GM12865 (cell line): ENCODE measurements around the gene EVA1B.

Experiments
- DNase-seq: peaks from one replicate; pipeline ENCODE4 v3.0.0; 2010; ENCODE audit warnings: low read depth
- H3K4me3 ChIP-seq: 2 replicates; pipeline ENCODE4 v1.5.1; 2011; ENCODE audit warnings: mild to moderate bottlenecking, low read depth, low read length, control low read depth
- TF ChIP-seq, protein P1 (sequence below): IDR thresholded peaks from 2 replicates; pipeline ENCODE4 v1.5.1; 2011; ENCODE audit warnings: low read length, control low read depth, low read depth, inconsistent platforms; ENCODE audit not compliant: insufficient read depth; ENCODE audit errors: missing control alignments

The EVA1B gene

DNA sequence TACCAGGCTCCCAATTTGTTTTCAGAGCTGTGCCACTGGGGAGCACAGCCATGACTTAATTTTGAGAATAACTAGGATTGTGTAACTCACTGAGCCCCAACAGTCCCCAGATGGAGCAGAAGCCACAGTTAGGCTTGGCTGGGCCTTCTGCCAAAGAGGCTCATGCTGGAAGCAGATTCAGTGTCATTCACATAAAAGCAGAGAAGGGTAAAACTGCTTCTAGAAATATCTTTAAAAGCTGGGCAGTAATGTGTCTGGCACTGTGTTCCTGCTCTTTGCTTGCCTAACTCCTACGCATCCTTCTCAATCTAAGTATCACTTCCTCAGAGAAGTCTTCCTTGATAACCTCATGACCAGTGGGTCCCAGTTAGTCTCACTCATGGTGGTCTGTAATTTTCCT lies 41.9 kb upstream of the EVA1B start:
- H3K4me3 ChIP-seq = no peak overlapping the region
- no peak for DNase-seq
- TF ChIP-seq, protein P1, sequence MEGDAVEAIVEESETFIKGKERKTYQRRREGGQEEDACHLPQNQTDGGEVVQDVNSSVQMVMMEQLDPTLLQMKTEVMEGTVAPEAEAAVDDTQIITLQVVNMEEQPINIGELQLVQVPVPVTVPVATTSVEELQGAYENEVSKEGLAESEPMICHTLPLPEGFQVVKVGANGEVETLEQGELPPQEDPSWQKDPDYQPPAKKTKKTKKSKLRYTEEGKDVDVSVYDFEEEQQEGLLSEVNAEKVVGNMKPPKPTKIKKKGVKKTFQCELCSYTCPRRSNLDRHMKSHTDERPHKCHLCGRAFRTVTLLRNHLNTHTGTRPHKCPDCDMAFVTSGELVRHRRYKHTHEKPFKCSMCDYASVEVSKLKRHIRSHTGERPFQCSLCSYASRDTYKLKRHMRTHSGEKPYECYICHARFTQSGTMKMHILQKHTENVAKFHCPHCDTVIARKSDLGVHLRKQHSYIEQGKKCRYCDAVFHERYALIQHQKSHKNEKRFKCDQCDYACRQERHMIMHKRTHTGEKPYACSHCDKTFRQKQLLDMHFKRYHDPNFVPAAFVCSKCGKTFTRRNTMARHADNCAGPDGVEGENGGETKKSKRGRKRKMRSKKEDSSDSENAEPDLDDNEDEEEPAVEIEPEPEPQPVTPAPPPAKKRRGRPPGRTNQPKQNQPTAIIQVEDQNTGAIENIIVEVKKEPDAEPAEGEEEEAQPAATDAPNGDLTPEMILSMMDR = no peak

DNA sequence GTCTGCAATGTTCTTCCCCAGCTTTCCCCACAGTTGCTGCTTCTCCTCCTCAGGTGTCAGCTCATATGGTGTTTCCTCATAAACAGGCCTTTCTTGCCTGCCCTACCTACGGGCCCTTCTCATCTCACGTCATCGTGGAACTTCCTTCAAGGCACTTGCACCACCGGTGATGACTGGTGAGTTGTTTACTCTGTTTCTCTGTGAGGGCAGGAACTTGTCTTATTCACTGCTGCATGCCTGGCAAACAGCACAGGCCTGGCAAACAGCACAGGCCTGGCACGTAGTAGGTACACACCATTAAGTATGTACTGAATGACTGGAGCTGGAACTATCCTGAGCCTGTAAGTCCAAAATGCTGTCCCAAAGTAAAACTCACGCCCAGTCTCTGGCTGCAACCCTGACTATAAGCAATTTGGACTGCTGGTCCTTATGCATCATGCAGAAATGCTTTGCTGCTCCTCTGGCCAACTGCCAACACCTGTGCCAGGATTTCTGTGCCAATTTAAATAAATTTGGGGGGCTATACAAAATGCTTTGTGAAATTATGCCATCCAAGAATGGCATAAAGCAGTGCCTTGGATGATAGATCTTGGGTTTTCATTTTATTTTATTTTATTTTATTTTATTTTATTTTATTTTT lies 36.6 kb upstream of the EVA1B start:
- TF ChIP-seq, protein P1 = no peak
- H3K4me3 ChIP-seq = no peak overlapping the region
- DNase-seq = no peak

DNA sequence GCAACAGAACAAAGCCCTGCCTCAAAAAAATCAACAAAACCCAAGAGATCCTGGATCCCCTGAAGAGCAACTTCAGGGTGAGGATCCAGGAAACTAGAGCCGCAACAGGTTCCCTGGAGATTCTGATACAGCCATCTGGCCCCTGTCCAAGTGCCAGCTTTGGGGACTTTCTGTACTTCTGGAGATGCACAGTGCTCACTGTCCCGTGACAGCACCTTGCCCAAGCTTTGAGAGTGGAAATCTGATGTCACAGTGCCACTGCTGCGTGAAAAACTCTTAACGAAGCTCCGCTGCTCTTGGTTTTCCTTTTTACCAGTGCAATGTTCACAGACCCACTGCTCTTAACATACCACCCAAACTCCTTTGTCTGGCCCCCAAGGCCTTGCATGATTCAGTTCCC lies 35.9 kb upstream of the EVA1B start:
- H3K4me3 ChIP-seq = no peak overlapping the region
- TF ChIP-seq, protein P1 = no peak
- no peak for DNase-seq

DNA sequence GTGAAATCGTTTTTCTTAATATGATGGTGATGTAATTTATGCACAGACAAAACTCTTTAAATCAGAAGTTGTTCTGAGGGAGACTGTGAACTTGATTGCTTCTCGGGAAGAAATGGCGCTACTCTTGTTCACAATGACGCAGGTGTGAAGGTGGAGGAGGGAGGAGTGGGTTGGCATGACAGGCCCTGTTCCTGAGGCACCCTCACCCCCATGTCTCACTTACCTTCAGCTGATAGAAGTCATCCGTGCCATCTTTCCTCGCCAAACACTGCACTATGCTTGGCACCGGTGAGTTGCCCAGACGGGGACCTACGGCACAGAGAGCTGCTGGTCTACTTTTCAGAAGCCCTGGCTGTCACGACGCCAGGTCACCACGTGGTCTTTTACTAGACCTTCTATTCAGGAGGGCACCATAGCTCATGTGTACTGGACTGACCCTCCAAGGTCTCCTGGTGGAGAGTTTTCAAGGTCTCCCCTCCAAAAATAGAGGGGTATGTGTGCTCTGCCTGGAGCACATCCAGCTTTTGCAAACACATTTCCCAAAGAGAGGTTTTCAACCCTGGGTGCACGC lies 35.2 kb upstream of the EVA1B start:
- TF ChIP-seq, protein P1 = no peak
- no peak overlapping the region for H3K4me3 ChIP-seq
- no peak for DNase-seq

DNA sequence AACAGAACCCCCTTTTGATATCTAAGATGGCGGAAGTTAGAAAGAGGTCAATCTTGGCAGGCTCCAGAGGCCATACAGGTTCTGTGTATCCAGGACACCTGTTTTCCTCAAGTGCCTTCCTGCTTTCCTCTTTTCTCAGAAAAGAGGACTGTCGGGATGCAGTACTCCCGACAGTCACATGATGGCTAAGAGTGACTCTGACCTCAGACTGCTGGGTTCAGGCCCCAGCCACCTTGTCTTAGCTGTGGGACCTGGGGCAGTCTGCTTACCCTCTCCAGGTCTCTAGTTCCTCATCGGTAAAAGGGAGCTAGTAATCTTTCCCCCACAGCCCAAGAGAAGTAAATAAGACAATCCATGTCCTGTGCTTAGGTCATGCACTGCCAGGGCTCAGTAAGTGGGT lies 32.4 kb upstream of the EVA1B start:
- no peak overlapping the region for H3K4me3 ChIP-seq
- TF ChIP-seq, protein P1 = no peak
- no peak for DNase-seq

DNA sequence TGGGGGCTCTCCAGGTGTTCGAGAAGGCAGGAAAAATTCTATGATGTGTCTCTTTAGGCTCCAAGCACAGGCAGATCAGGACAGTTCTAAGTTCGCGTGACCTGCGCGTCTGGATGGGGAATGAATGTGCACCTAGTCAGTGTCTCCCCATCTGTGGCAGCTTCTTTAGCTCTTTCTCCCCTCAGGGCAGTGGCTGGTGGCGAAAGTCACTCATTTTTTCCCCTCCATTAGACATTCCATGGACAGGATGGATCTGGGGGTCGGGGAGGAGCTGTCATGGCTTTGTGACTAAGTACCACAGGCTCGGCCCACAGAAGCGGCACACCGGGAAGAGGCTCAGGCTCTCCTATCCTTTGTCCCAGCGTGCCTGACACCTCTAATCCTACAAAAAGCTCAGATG lies 31.0 kb upstream of the EVA1B start:
- no peak overlapping the region for H3K4me3 ChIP-seq
- TF ChIP-seq, protein P1 = no peak
- no peak for DNase-seq
